B cell (primary cell): ENCODE measurements around the gene TWF2. TPM values are rescaled to one million over a fixed set of nuclear protein-coding genes. Genes with fewer than 3 reads are reported as not detected.

ENCODE experiments used
- ATAC-seq: fragments of 200-7000 bp; cut with Tn5 transposase; one replicate; pipeline ENCODE4 v1.10.0; 2021; ENCODE audit warnings: low read depth, mild to moderate bottlenecking, moderate number of reproducible peaks, moderate library complexity
- CTCF ChIA-PET: fragments of 350-600 bp; sonication (Branson Sonifier 250); formaldehyde crosslinking; loops from one replicate; lab custom pipeline; 2021; ENCODE audit warnings: antibody characterized with exemption, inconsistent platforms; lab: Charles Lee
- POLR2A ChIA-PET: fragments of 350-600 bp; sonication (Branson Sonifier 250); formaldehyde crosslinking; loops from one replicate; lab custom pipeline; 2021; ENCODE audit warnings: antibody characterized with exemption; lab: Charles Lee
- DNase-seq: peaks from one replicate; pipeline ENCODE4 v3.0.0; 2013
- H2AFZ ChIP-seq: 2 replicates; pipeline ENCODE4 v1.6.1; 2012; ENCODE audit warnings: mild to moderate bottlenecking, low read depth, low read length; ENCODE audit not compliant: insufficient read depth, poor library complexity, severe bottlenecking
- H3K27ac ChIP-seq, 2 donors: 1 replicate in 1 of 2; 2 replicates in 1 of 2; pipeline ENCODE4 v1.5.1; 2012 to 2013; ENCODE audit warnings: low read length in 2 of 2, mild to moderate bottlenecking in 2 of 2, moderate library complexity in 1 of 2
- H3K27me3 ChIP-seq, 4 experiments: fragments of 200-600 bp in 1 of 4; sonication (generic) in 1 of 4; replicated peaks in 1 of 4; 1 replicate in 2 of 4; 2 replicates in 2 of 4; pipeline versions ENCODE4 v1.6.1 to v1.7.0; 2013 to 2016; ENCODE audit warnings: low read length in 3 of 4, mild to moderate bottlenecking in 2 of 4, mixed read lengths in 1 of 4, moderate library complexity in 1 of 4; ENCODE audit not compliant: insufficient read depth in 4 of 4, control insufficient read depth in 3 of 4; ENCODE audit errors: control extremely low read depth in 1 of 4
- H3K36me3 ChIP-seq, 2 experiments: replicated peaks in 1 of 2; 1 replicate in 1 of 2; 2 replicates in 1 of 2; pipeline versions ENCODE4 v1.6.1 to v1.7.1; 2013; ENCODE audit warnings: low read length in 1 of 2; ENCODE audit not compliant: insufficient read depth in 2 of 2, control insufficient read depth in 1 of 2; ENCODE audit errors: control extremely low read depth in 1 of 2, extremely low read depth in 1 of 2
- H3K4me1 ChIP-seq, 2 donors: fragments of 200-600 bp in 1 of 2; sonication (generic) in 1 of 2; 1 replicate in 1 of 2; 2 replicates in 1 of 2; pipeline versions ENCODE4 v1.5.1 to v1.6.1; 2013 to 2017; ENCODE audit warnings: low read length in 2 of 2; ENCODE audit not compliant: control insufficient read depth in 2 of 2, insufficient read depth in 2 of 2
- H3K4me2 ChIP-seq: replicated peaks from 2 replicates; pipeline ENCODE3; 2012; ENCODE audit warnings: mild to moderate bottlenecking, low read depth, low read length; ENCODE audit not compliant: poor library complexity, severe bottlenecking
- H3K4me3 ChIP-seq, 5 experiments: fragments of 200-600 bp in 1 of 5; sonication (generic) in 1 of 5; 1 replicate in 3 of 5; 2 replicates in 2 of 5; pipeline versions ENCODE4 v1.5.1 to v1.7.0; 2011 to 2016; ENCODE audit warnings: low read length in 4 of 5, mild to moderate bottlenecking in 4 of 5, low read depth in 2 of 5, control low read depth in 1 of 5, moderate library complexity in 1 of 5; ENCODE audit not compliant: insufficient read depth in 1 of 5; ENCODE audit errors: control extremely low read depth in 1 of 5, extremely low read depth in 1 of 5
- H3K79me2 ChIP-seq: fragments of 200-600 bp; sonication (generic); one replicate; pipeline ENCODE4 v1.6.0; 2016; ENCODE audit warnings: low read length; ENCODE audit not compliant: control insufficient read depth, insufficient read depth
- H3K9ac ChIP-seq: fragments of 200-600 bp; sonication (generic); 2 replicates; pipeline ENCODE4 v1.6.1; 2017; ENCODE audit warnings: mild to moderate bottlenecking, low read length, moderate library complexity
- H3K9me3 ChIP-seq, 3 donors: one replicate each; pipeline versions ENCODE4 v1.6.1 to v1.7.1; 2013; ENCODE audit warnings: low read length in 2 of 3; ENCODE audit not compliant: control insufficient read depth in 2 of 3, insufficient read depth in 1 of 3; ENCODE audit errors: control extremely low read depth in 1 of 3
- H4K20me1 ChIP-seq: 2 replicates; pipeline ENCODE4 v1.6.0; 2012; ENCODE audit warnings: mild to moderate bottlenecking, low read length; ENCODE audit not compliant: insufficient read depth, control insufficient read depth, poor library complexity, severe bottlenecking
- H3K27ac Mint-ChIP-seq: one replicate; pipeline ENCODE4 v1.8.0; 2021; ENCODE audit warnings: mixed read lengths
- H3K27me3 Mint-ChIP-seq: one replicate; pipeline ENCODE4 v1.8.0; 2021; ENCODE audit warnings: mixed read lengths
- H3K4me1 Mint-ChIP-seq: one replicate; pipeline ENCODE4 v1.8.0; 2021; ENCODE audit warnings: mixed read lengths
- H3K4me3 Mint-ChIP-seq: one replicate; pipeline ENCODE4 v1.8.0; 2021; ENCODE audit warnings: mixed read lengths
- H3K9me3 Mint-ChIP-seq: one replicate; pipeline ENCODE4 v1.8.0; 2022; ENCODE audit warnings: mixed read lengths; ENCODE audit not compliant: insufficient read depth
- CTCF ChIP-seq: fragments of 200-600 bp; IDR thresholded peaks from one replicate; pipeline ENCODE4 v1.8.0; 2022; ENCODE audit warnings: antibody characterized with exemption, mild to moderate bottlenecking
- EZH2 ChIP-seq: IDR thresholded peaks from 2 replicates; pipeline ENCODE4 v1.6.1; 2012; ENCODE audit warnings: borderline replicate concordance, low read depth, mild to moderate bottlenecking, moderate library complexity, low read length; ENCODE audit not compliant: insufficient read depth, poor library complexity, severe bottlenecking
- WGBS: methylation state at CpG from one replicate; pipeline ENCODE4 v1.1.5; 2013; ENCODE audit warnings: missing lambda C conversion rate; ENCODE audit not compliant: insufficient coverage; 5-methylcytosine and 5-hydroxymethylcytosine counted together
- intact Hi-C: fragments of 100-400 bp; cut with micrococcal nuclease; formaldehyde crosslinking; loops from one replicate; pipeline ENCODE4 v1.10.0; 2022
- polyA plus RNA-seq: library from polyadenylated mRNA; depleted of rRNA; stranded (reverse); fragments of >200 nt; gene quantifications from 2 replicates; pipeline ENCODE4 v1.2.3, GENCODE V29; 2012
- total RNA-seq, 2 donors: library from RNA; stranded (reverse); fragments of 120-200 nt in 1 of 2; gene quantifications; 1 replicate in 1 of 2; 2 replicates in 1 of 2; pipeline versions ENCODE4 v1.2.3 to v1.2.4, GENCODE V29; 2013 to 2022

The TWF2 gene
- total and polyA plus RNA-seq, 2 donors (not counting 1 experiment from before 2014, with no cell fraction given), result 60.3 to 88.2 TPM

DNA sequence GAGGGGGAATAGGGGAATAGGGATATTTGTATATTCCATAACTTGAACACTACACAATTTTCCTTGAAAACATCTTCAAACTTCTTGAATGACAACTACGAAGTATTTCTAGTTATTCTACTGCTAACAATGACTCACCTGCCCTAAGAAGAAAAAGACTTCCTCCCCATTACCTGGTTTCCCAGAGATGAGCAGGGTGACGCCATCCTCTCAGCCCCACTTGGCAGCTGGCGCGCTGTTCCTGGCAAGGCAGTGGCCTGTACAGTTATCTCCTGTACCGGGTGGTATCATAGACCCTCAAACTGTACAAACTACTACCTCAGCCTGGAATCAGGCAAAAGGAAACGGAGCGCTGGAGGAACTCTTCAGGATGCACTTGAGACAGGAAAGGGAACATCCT is 29.1 kb upstream of the TWF2 start:
- no peaks in the 10 kb centered on the region for H3K27me3 Mint-ChIP-seq
- H3K4me1 ChIP-seq, result peaks cover 34 to 47% of the 10 kb centered on the region in 2 donors
- H3K4me1 Mint-ChIP-seq, result peaks cover 63% of the 10 kb centered on the region
- no peaks in the 10 kb centered on the region for H3K9me3 Mint-ChIP-seq
- H3K79me2 ChIP-seq, result peaks cover 99% of the 10 kb centered on the region
- H4K20me1 ChIP-seq, result peaks cover 64% of the 10 kb centered on the region
- H3K9me3 ChIP-seq, result no peaks in the 10 kb centered on the region
- TF ChIP-seq EZH2, result no peak
- no peak for TF ChIP-seq CTCF
- H3K27ac Mint-ChIP-seq, result no peak overlapping the region
- no peak for ATAC-seq
- peaks cover 10 to 78% of the 10 kb centered on the region in 2 experiments for H3K36me3 ChIP-seq
- ChIA-PET CTCF (interaction anchor here (1.0 kb wide), 1 partner anchor 71 kb away, joined by 3 read pairs; no protein-coding TSS in a partner anchor), POLR2A (interaction anchor here (1.0 kb wide), 1 partner anchor 16 kb away, joined by 7 read pairs; no protein-coding TSS in a partner anchor)
- intact Hi-C loops, result no loop called here
- no peak for DNase-seq
- no peak overlapping the region for H2AFZ ChIP-seq
- H3K4me3 ChIP-seq, result no peak overlapping the region
- no peak overlapping the region for H3K27ac ChIP-seq
- no peak overlapping the region for H3K4me2 ChIP-seq
- H3K9ac ChIP-seq, result no peak overlapping the region
- 93% methylated on average over 7 of the region's 7 CpGs for WGBS
- H3K4me3 Mint-ChIP-seq, result no peak overlapping the region
- no peaks in the 10 kb centered on the region for H3K27me3 ChIP-seq

GRCh38 chr3:52265387-52265786 is 26.4 kb upstream of the TWF2 start:
- Histone ChIP-seq H4K20me1 (peaks cover 58% of the 10 kb centered on the region), H3K4me3 (no peak overlapping the region), H3K27me3 (no peaks in the 10 kb centered on the region), H3K27ac (peak overlapping the region in 1 of 2 donors; percentile 17), H3K9me3 (no peaks in the 10 kb centered on the region), H3K36me3 (peaks cover 17 to 88% of the 10 kb centered on the region in 2 experiments), H3K79me2 (peaks cover 98% of the 10 kb centered on the region), H3K9ac (no peak overlapping the region), H2AFZ (no peak overlapping the region), H3K4me2 (no peak overlapping the region), H3K4me1 (peaks cover 30 to 42% of the 10 kb centered on the region in 2 donors)
- intact Hi-C loops, result no loop called here
- no peak for TF ChIP-seq CTCF
- TF ChIP-seq EZH2, result no peak
- Mint-ChIP-seq H3K27me3 (no peaks in the 10 kb centered on the region), H3K27ac (no peak overlapping the region), H3K4me1 (peaks cover 59% of the 10 kb centered on the region), H3K9me3 (no peaks in the 10 kb centered on the region), H3K4me3 (no peak overlapping the region)
- 97% methylated on average over 5 of the region's 6 CpGs for WGBS
- CTCF ChIA-PET, result no interaction called here
- POLR2A ChIA-PET, result no interaction called here
- ATAC-seq, result no peak
- no peak for DNase-seq
